ENCODE data around the gene FAM20B. TPM values are rescaled to one million over a fixed set of nuclear protein-coding genes. Genes with fewer than 3 reads are reported as not detected.

Gene FAM20B
- total RNA-seq, 2 donors from 2014 or later = 27.7 to 38.8 TPM

GRCh38 chr1:179077396-179077795 is 51.7 kb downstream of the FAM20B start:
- H3K9me3 Mint-ChIP-seq = no peaks in the 10 kb centered on the region
- H3K36me3 Mint-ChIP-seq = peaks cover under 1% of the 10 kb centered on the region in 2 donors
- DNase-seq (ENCODE audit: low spot score in 2 of 2) (no peak), ATAC-seq (no peak)
- H3K27ac Mint-ChIP-seq = no peak overlapping the region

GRCh38 chr1:179079113-179079761 is 53.5 kb downstream of the FAM20B start:
- no peak for ATAC-seq
- DNase-seq (ENCODE audit: low spot score in 2 of 2) = peak in 1 of 2 donors; percentile 42
- Mint-ChIP-seq H3K27ac (peak overlapping the region in 1 of 2 donors; percentile 2), H3K9me3 (no peaks in the 10 kb centered on the region), H3K36me3 (peaks cover 5 to 7% of the 10 kb centered on the region in 2 donors)

- DNase-seq (ENCODE audit: low spot score in 2 of 2) (peak in 1 of 2 donors; percentile 22), ATAC-seq (peak; percentile 60 to 61)
- no peaks in the 10 kb centered on the region for H3K9me3 Mint-ChIP-seq
- peak overlapping the region; percentile 95 to 97 for H3K27ac Mint-ChIP-seq
- peaks cover 5 to 7% of the 10 kb centered on the region in 2 donors for H3K36me3 Mint-ChIP-seq
These were observed 55.4 kb downstream of the FAM20B start for GRCh38 chr1:179080866-179081686.

- ATAC-seq (peak; percentile 86 to 87), DNase-seq (ENCODE audit: low spot score in 2 of 2) (peak; percentile 78 to 95)
- Mint-ChIP-seq H3K27ac (peak within 1 kb of the TSS; percentile 95 to 97), H3K36me3 (peaks cover 5 to 10% of the 10 kb centered on the region in 2 donors), H3K9me3 (no peaks in the 10 kb centered on the region)
These were observed 56.1 kb downstream of the FAM20B start, which contains the start of gene TOR3A for GRCh38 chr1:179081687-179082332. Gene TOR3A (plus strand): TSS chr1:179082070. CDS start chr1:179082129, 59 bp downstream.

GRCh38 chr1:179082333-179082998 is 56.8 kb downstream of the FAM20B start:
- H3K9me3 Mint-ChIP-seq = no peaks in the 10 kb centered on the region
- DNase-seq (ENCODE audit: low spot score in 2 of 2) (peak; percentile 30 to 64), ATAC-seq (peak; percentile 25)
- H3K27ac Mint-ChIP-seq = peak overlapping the region; percentile 95 to 97
- peaks cover 5 to 12% of the 10 kb centered on the region in 2 donors for H3K36me3 Mint-ChIP-seq

GRCh38 chr1:179082999-179083335 is 57.3 kb downstream of the FAM20B start:
- DNase-seq (ENCODE audit: low spot score in 2 of 2) (peak; percentile 34 to 60), ATAC-seq (peak in 1 of 2 donors; percentile 3)
- H3K27ac Mint-ChIP-seq = peak overlapping the region; percentile 95 to 97
- H3K9me3 Mint-ChIP-seq = no peaks in the 10 kb centered on the region
- peaks cover 5 to 12% of the 10 kb centered on the region in 2 donors for H3K36me3 Mint-ChIP-seq

GRCh38 chr1:179083533-179083932 is 57.8 kb downstream of the FAM20B start:
- H3K9me3 Mint-ChIP-seq = no peaks in the 10 kb centered on the region
- peaks cover 5 to 12% of the 10 kb centered on the region in 2 donors for H3K36me3 Mint-ChIP-seq
- no peak for ATAC-seq
- H3K27ac Mint-ChIP-seq = peak overlapping the region; percentile 65 to 95
- DNase-seq (ENCODE audit: low spot score in 2 of 2) = no peak

- H3K36me3 Mint-ChIP-seq = peaks cover 3 to 8% of the 10 kb centered on the region in 2 donors
- H3K27ac Mint-ChIP-seq = peak overlapping the region in 1 of 2 donors; percentile 36
- no peaks in the 10 kb centered on the region for H3K9me3 Mint-ChIP-seq
- ATAC-seq = no peak
- DNase-seq (ENCODE audit: low spot score in 2 of 2) = no peak
These were observed 62.0 kb downstream of the FAM20B start for GRCh38 chr1:179087665-179088064.

GRCh38 chr1:179089827-179090482 is 64.3 kb downstream of the FAM20B start:
- Mint-ChIP-seq H3K27ac (peak overlapping the region; percentile 21 to 87), H3K9me3 (no peaks in the 10 kb centered on the region), H3K36me3 (peaks cover 0 to 14% of the 10 kb centered on the region in 2 donors)
- ATAC-seq (no peak), DNase-seq (ENCODE audit: low spot score in 2 of 2) (no peak)

GRCh38 chr1:179090522-179090921 is 64.8 kb downstream of the FAM20B start:
- Mint-ChIP-seq H3K27ac (peak overlapping the region; percentile 21 to 87), H3K36me3 (peaks cover 0 to 14% of the 10 kb centered on the region in 2 donors), H3K9me3 (no peaks in the 10 kb centered on the region)
- DNase-seq (ENCODE audit: low spot score in 2 of 2) (no peak), ATAC-seq (no peak)

- Mint-ChIP-seq H3K36me3 (peaks cover 0 to 14% of the 10 kb centered on the region in 2 donors), H3K9me3 (no peaks in the 10 kb centered on the region)
These were observed 65.2 kb downstream of the FAM20B start for GRCh38 chr1:179090923-179091322.

GRCh38 chr1:179091691-179092165 is 66.0 kb downstream of the FAM20B start:
- Mint-ChIP-seq H3K27ac (peak overlapping the region; percentile 21 to 94), H3K9me3 (no peaks in the 10 kb centered on the region), H3K36me3 (peaks cover 0 to 12% of the 10 kb centered on the region in 2 donors)
- ATAC-seq = no peak
- no peak for DNase-seq (ENCODE audit: low spot score in 2 of 2)

More at GRCh38 chr1:179090923-179091322, 65.2 kb downstream of the FAM20B start:
- H3K27ac Mint-ChIP-seq = peak overlapping the region; percentile 21 to 94
- no peak for ATAC-seq
- DNase-seq (ENCODE audit: low spot score in 2 of 2) = no peak

GRCh38 chr1:179092896-179093461 is 67.3 kb downstream of the FAM20B start:
- no peaks in the 10 kb centered on the region for H3K9me3 Mint-ChIP-seq
- DNase-seq (ENCODE audit: low spot score in 2 of 2) (no peak), ATAC-seq (no peak)
- H3K36me3 Mint-ChIP-seq = peaks cover 0 to 9% of the 10 kb centered on the region in 2 donors
- peak overlapping the region; percentile 5 to 70 for H3K27ac Mint-ChIP-seq

- Mint-ChIP-seq H3K27ac (peak overlapping the region in 1 of 2 donors; percentile 9), H3K9me3 (no peaks in the 10 kb centered on the region)
- ATAC-seq = no peak
These were observed 69.1 kb downstream of the FAM20B start for GRCh38 chr1:179094818-179095217.

GRCh38 chr1:179095377-179095776 is 69.7 kb downstream of the FAM20B start:
- ATAC-seq = no peak
- H3K27ac Mint-ChIP-seq = peak overlapping the region in 1 of 2 donors; percentile 81
- no peak for DNase-seq (ENCODE audit: low spot score in 2 of 2)
- H3K36me3 Mint-ChIP-seq = peaks cover 0 to 9% of the 10 kb centered on the region in 2 donors
- H3K9me3 Mint-ChIP-seq = no peaks in the 10 kb centered on the region

More at GRCh38 chr1:179094818-179095217, 69.1 kb downstream of the FAM20B start:
- peaks cover 0 to 9% of the 10 kb centered on the region in 2 donors for H3K36me3 Mint-ChIP-seq
- DNase-seq (ENCODE audit: low spot score in 2 of 2) = no peak
